HG02571 (cell line): ENCODE measurements around the gene FLYWCH1.

Source experiments
- ATAC-seq: cut with Tn5 transposase; IDR thresholded peaks from one replicate; pipeline ENCODE4 v1.9.1; 2021; ENCODE audit warnings: mild to moderate bottlenecking, moderate library complexity; ENCODE audit not compliant: unreplicated experiment

Gene FLYWCH1

DNA sequence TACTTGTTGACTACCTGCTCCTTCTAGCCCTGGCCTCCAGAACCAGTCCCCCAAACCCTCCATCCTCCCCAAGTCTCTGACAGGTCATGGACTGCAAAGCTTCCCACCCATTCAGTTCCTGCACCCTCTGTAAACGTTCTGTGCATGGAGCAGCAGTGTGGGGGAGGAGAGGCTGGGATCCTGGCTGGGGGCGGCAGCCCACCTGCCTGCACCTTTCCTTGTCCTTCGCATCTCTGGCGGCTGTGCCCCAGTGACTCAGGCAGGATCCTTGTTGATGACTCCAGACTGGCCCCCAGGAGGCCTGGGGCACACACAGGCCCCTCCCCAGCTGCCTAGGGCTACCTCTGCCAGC, 70.1 kb downstream of the FLYWCH1 start:
- ATAC-seq = no peak

DNA sequence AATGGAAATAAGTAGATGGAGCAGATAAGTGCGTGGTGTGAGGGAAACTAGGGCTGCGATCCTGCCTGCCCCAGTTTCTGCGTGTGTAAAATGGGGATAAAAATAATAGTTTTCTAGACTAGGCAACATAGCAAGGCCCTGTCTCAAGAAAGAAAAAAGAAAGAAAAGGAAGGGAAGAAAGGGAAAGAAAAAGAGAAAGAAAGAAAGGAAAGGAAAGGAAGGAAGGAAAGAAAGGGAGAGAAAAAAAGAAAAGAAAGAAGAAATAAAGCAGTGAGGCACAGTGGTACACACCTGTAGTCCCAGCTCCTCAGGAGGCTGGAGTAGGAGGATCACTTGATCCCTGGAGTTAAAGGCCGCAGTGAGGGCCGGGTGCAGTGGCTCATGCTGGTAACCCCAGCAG, 70.7 kb downstream of the FLYWCH1 start:
- ATAC-seq = no peak

DNA sequence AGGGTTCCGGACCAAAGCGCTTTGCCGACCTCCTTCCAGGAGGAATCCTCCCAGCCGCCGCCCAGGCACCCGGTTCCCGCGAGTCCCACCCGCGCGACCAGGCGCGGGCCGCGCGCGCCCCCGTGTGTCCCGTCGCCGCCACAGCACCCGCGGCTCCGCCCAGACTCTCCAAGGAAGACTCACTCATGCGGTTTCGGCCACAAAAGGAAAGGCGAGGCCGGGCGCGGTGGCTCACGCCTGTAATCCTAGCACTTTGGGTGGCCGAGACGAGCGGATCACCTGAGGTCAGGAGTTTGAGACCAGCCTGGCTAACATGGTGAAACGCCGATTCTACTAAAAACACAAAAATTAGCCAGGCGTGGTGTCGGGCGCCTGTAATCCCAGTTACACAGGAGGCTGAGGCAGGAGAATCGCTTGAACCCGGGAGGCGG, 72.0 kb downstream of the FLYWCH1 start:
- ATAC-seq = no peak

DNA sequence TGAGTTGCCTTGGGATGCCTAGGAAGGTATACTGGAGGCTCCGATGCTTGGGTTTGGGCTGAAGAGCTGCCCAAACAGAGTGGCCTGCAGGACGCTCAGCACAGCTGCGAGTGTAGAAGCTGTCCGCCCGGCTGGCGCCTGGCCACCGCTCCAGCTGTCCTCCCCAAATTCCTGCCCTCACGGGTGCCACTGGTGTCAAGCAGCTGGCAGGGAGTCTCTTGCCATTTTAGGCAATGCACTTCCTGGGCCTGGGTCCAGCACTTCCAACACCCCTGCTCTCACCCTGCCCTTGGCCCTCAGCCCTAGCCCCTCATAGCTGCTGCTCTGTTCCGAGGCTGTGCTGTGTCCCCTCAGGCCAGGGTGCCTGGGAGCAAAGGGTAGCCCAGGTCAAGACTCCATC, 73.7 kb downstream of the FLYWCH1 start:
- ATAC-seq = no peak

DNA sequence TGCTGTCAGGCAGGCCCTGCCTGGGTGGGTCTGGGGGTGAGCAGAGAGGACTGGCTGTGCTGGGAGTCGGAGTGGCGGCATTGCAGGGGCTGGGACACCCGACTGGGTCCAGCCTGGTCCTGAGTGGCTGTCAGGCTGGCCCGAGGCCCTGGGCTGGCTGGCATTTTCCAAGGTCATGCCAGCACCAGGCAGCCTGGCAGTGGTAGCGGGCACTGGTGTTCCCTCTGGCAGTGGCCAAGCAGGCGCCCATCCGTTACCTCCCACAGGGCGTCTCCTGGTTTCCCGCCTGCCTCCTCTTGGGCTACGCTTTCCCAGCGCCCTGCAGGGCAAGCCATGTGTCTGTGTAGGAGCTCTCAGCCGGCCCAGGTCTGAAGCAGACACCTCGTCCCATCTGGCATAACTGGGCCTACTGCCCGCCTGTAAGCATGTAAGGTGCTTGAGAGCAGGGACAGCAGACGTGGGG, 74.2 kb downstream of the FLYWCH1 start:
- ATAC-seq = no peak

DNA sequence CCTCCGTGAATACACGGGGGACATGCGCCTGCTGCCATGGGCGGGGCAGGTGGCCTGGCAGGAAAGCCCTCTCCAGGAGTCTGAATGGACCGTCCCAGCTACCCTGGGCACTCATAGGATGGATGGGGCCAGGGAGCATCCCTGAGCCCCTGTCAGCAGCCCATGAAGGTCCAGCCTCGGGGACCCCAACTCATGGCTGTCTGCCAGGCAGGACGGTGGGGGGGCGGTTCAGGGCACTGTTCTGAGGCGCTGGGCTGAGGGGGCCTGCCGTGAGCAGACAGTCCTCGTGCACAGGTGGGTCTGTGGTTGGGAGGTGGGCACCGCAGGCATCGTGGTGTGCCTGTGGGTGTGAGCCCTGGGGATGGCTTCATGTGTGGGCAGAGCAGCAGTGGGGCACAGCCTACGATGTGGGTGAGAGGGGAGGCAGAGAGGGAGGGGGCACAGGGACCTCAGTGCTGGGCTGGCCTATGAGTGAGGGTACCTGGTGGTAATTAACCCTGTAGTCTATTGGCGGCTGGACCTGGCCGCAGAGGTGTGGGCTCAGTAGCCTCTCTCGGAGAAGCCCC, 75.0 kb downstream of the FLYWCH1 start:
- no peak for ATAC-seq

DNA sequence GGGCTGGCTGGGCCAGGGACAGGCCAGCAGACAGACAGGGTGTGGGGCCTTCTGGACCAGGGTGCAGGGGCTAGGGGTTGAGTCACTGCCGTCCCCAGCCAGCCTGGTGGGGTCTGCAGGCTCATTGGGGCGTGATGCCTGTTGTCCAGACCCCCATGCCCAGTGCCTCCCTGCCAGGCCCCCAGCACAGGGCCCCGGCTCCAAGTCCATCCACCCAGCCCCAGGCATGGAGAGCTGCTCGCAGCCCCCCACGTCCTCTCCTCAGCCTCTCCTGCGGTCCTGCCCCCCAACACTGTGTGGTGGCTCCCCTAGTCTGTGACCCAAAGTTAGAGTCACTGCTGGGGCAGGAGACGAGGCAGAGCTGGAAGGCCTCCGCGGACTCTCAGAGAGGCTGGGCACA, 75.6 kb downstream of the FLYWCH1 start:
- no peak for ATAC-seq

DNA sequence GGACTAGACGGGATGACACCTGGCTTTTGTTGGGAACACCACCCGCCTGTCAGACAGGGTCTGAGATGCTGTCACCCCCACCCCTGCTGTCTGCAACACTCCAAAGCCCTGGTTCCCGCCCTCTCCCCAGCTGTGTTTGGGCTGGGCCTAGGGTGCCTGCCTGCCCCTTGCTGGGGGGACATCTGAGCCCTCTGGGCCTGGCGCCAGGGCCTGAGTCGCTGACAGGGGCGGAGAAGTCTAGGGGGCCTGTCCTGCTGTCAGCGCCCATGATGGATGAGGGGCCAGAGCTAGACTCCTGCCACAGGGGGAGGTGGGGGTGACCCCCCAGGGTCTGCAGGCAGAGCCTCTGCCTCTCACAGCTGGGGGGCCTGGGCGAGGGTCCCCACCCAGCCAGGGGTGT, 76.1 kb downstream of the FLYWCH1 start:
- no peak for ATAC-seq

DNA sequence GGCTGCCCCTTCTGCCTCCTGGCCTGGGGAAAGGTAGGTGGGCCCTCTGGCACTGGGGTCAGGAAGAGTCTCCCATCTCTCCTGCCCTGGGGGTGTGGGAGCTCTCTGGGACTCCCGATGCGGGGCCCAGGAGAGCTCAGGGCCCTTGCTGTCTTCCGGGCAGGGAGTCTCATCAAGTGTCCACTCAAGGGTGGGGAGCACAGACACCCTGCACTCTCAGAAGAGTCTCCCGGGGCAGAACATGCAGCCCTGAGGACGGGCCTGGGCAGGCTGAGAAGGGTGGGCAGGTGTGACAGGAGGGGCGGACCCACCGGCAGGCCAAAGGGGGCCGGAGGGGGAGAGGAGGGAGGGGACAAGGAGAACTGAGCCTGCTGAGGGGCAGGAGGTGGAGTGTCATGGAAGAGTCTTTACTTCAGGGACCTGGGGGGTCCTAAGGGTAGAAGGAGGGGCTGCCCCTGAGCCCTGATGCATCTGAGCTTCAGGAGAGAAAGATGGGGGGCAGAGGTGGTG, 76.9 kb downstream of the FLYWCH1 start:
- no peak for ATAC-seq

DNA sequence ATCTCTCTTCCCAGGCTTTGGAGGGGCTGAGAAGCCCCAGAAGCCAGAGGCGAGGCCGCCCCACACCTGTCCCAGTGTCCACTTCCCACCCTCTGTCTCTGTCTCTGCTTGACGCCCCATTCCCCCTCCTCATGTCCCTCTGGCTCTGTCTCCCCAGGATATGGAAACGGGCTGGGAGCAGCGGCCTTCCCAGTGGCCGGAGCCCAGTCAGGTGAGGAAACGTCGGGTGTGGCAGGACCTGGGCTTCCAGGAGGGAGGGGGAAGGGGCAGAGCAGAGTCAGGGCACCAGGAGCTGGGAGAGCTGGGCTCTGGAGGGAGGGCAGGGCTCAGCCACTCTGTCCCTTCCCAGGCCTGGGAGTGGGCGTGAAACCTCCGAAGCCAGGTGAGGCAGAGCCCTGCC, 79.2 kb downstream of the FLYWCH1 start:
- ATAC-seq = no peak

DNA sequence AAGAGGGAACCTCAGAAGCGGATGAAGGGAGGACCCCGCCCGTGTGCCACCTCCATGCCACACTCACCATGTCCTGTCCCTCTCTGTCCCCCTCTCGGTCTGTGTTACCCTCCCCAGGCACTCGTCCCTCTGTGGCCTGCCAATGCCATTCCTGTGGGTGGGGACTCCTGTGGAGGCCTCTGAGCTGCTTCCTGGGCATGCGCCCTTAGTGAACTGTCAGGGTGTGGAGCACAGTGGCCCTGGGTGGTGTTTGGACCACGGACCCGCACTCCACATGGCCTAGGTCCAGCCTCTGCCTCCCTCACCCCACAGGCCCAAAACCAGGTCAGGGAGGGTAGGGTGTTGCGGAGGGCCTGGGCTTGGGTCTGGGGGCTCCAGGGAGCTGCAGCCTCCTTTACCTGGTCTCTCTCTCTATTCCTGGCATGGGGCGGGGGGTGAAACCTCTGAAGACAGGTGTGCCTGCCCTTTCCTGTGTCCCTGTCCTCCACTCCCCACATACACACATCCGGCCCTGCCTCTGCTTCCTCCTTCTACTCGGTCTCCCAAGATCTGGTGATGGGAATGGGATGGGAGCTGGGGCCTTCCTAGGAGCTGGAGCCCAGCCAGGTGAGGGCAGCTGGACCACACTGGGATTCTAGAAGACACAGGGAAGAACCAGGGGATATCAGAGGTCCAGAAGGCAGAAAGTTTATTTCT, 80.0 kb downstream of the FLYWCH1 start:
- no peak for ATAC-seq

DNA sequence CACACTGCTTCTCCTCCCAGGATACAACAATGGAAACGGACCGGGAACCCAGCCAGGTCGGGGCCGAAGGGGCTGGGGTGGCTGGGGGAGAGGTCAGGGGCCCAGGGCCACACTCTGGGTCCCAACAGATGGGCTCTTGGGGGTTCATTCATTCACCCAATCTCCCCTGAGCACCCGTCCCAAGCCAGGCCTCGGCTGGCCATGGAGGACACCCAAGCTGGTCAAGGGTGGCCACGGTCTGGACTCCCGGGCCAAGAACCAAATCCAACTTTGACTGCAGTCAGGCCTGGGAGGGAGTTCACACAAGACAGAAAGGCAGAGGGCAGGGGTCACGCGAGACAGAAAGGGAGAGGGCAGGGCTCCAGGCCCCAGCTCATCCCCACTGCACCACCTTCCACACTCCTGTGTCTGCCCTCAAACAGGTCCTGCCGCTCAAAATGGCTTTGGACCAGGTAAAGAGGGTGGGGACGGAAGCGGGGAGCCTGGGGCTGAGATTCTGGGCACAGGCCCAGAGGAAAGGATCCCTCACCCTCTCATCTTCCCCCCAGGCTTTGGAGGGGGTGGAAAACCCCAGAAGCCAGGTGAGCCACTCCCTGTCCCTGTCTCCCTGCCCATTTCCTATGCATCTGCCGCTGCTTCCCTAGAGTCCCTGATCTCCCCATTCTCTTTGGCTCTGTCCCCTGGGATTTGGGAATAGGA, 80.8 kb downstream of the FLYWCH1 start:
- no peak for ATAC-seq

DNA sequence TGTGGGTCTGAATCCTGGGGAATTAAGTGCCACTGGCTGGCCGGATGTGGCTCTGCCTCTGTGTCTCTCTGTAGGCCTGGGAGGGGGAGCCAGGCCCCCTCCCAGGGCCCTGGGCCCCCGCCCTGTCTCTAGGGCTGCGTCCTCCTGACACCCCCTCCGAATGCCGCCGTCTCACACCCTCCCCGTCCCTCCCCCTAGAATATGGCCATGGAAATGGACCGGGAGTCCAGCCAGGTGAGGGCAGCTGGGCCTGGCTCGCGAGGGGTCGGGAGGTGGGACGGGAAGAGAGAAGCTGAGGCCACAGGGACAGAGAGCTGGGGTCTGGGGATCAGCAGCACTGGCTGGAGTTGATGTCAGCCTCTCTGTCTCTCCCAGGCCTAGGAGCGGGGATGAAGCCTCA, 84.6 kb downstream of the FLYWCH1 start:
- no peak for ATAC-seq

DNA sequence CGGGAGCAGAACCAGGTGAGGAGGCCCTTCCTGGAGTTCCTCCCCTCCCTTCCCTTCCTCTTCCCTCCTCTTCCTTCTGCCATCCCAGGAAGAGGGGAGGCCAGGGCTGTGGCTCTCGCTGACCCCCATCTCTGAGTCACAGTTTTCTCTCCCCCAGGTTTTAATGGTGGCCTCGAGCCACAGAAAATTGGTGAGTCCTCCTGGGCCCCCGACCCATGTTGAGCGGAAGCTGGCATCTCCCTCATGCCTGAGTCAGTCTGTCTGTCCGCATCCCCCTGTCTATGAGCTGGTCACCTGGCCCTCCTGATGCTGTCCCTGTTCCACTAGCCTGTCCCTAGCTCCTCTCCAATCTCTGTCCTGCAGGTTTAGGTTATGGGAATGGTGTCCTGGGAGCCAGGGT, 88.2 kb downstream of the FLYWCH1 start:
- no peak for ATAC-seq

DNA sequence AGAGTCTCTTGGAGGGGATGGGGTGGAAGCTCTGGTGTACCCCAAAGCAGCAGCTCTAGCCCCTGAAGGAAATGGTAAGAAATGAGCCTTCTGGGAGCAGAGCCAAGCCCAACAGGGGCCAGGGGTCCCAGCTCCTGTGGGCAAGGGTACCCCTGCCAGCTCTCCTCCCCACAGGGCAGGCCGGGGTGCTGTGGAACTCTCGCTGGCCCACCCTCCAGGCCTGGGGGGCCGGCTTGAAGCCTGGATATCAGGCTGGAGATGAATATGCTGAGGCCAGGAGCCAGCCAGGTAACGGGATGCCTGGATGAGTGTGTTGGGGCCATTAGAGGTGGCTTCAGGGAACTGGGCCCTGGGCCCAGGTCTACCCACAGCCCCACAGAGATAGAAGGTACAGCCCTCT, 88.8 kb downstream of the FLYWCH1 start:
- ATAC-seq = no peak
